GM12892 (cell line): ENCODE results near the gene KRT72.

Experiments used
- DNase-seq: peaks from one replicate; pipeline ENCODE4 v3.0.0; 2011; ENCODE audit not compliant: insufficient read length
- FAIRE-seq: peaks from 2 replicates; lab custom pipeline; 2011; peaks lifted over from hg19 to GRCh38; lab: Jason Lieb, UNC
- POLR2A ChIP-seq: IDR thresholded peaks from 2 replicates; pipeline ENCODE4 v1.6.1; 2011; ENCODE audit warnings: low read depth, low read length, control low read depth
- POLR2AphosphoS5 ChIP-seq: IDR thresholded peaks from 2 replicates; pipeline ENCODE4 v1.6.1; 2011; ENCODE audit warnings: low read depth, low read length, control low read depth
- TAF1 ChIP-seq: IDR thresholded peaks from 2 replicates; pipeline ENCODE4 v1.6.1; 2011; ENCODE audit warnings: low read depth, mild to moderate bottlenecking, control low read depth, low read length, borderline replicate concordance

Gene KRT72

DNA sequence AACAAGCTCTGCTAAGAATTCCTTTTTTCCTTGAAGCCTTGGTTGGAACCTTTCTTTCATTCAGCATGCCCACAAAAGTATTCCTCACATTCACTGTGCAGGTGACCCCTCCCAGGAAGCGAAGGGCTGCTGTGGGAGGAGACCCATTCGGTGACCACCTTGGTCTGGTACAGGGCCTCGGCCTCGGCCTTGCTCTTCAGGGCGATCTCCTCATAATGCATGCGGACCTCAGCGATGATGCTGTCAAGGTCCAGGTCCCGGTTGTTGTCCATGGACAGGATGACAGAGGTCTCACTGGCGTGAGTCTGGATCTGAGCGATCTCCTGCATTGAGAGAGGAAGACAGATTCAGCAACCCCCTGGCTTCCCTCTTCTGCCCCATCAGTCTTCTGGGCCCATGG lies 30.8 kb downstream of the KRT72 start:
- FAIRE-seq (no peak), DNase-seq (no peak)
- no peak for TF ChIP-seq POLR2A

GRCh38 chr12:52568111-52568510 lies 33.2 kb downstream of the KRT72 start:
- TF ChIP-seq TAF1 (no peak), POLR2A (no peak), POLR2AphosphoS5 (no peak)
- DNase-seq (no peak), FAIRE-seq (no peak)

- TF ChIP-seq TAF1: no peak
- TF ChIP-seq POLR2A: no peak
- no peak for TF ChIP-seq POLR2AphosphoS5
Measured at GRCh38 chr12:52566847-52567291, 34.4 kb downstream of the KRT72 start.

GRCh38 chr12:52564582-52564981 lies 36.7 kb downstream of the KRT72 start:
- FAIRE-seq (no peak), DNase-seq (no peak)
- TF ChIP-seq POLR2AphosphoS5 (no peak), TAF1 (no peak), POLR2A (no peak)

More at GRCh38 chr12:52566847-52567291, 34.4 kb downstream of the KRT72 start:
- FAIRE-seq: no peak
- no peak for DNase-seq

DNA sequence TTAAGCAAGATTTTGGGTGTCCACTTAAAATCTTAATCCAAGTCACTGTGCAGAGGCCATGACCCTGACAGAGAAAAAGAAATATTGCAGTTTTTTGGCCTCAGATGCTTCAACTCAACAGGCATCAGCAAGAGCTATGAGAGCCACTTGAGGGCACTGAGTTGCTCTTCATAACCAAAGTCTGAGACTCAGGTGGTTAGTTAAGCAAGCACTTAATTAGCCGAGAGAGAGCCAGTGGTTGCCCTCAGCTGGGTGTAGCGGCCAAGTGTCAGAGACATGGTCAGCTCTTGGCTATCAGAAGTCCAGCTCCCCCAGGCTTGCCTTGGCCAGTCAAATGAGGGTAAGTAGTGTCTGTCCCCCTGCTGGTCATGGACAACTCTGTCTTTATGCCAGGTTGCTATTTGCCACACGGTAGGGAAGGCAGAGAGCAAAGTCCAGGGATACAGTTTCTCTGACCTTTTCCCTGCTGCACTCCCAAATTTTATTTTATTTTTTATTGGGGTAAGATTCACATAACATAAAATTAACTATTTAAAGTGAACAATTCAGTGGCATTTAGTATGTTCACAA lies 39.3 kb downstream of the KRT72 start:
- no peak for TF ChIP-seq POLR2A
- no peak for TF ChIP-seq TAF1
- TF ChIP-seq POLR2AphosphoS5: no peak
- DNase-seq (no peak), FAIRE-seq (no peak)

- no peak for FAIRE-seq
- no peak for TF ChIP-seq POLR2A
- TF ChIP-seq TAF1: no peak
- TF ChIP-seq POLR2AphosphoS5: no peak
- DNase-seq: no peak
Measured at GRCh38 chr12:52559979-52560378, 41.3 kb downstream of the KRT72 start.

DNA sequence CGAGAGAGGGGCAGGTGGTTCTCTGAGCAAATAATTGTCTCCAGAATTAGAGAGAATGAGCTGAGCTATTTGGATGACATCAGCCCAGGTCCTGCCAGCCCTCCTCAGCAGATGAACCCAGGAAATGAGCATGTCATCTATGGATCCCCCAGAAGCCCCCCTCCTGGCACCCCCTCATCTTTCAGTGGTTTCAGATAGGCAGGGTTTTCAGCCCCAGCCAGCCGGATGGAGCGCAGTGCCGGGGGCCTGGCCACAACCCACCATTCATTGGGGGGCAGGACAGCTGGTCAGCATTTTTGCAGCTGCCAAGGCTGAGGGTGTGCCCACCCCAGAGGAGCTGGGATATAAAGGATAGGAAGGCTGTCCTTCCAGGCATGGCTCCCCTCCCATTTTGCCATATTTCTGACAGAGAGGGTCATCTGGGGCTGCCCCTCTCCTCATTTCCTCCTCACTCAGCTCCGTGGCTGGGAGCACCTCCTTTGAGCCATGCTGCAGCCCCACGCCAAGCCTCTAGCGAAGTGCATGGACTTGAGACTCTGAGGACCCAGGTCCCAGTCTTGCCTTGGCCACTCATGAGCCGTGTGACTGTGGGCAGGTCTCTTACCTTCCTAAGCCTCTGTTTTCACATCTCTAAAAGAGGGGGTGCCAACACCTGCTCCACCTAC lies 42.4 kb downstream of the KRT72 start:
- FAIRE-seq (no peak), DNase-seq (no peak)
- TF ChIP-seq TAF1 (no peak), POLR2A (no peak), POLR2AphosphoS5 (no peak)

- DNase-seq (no peak), FAIRE-seq (no peak)
- no peak for TF ChIP-seq TAF1
- no peak for TF ChIP-seq POLR2A
- no peak for TF ChIP-seq POLR2AphosphoS5
Measured at GRCh38 chr12:52557476-52557875, 43.8 kb downstream of the KRT72 start.

GRCh38 chr12:52555577-52555976 lies 45.7 kb downstream of the KRT72 start:
- TF ChIP-seq TAF1 (no peak), POLR2AphosphoS5 (no peak), POLR2A (no peak)
- no peak for FAIRE-seq

DNA sequence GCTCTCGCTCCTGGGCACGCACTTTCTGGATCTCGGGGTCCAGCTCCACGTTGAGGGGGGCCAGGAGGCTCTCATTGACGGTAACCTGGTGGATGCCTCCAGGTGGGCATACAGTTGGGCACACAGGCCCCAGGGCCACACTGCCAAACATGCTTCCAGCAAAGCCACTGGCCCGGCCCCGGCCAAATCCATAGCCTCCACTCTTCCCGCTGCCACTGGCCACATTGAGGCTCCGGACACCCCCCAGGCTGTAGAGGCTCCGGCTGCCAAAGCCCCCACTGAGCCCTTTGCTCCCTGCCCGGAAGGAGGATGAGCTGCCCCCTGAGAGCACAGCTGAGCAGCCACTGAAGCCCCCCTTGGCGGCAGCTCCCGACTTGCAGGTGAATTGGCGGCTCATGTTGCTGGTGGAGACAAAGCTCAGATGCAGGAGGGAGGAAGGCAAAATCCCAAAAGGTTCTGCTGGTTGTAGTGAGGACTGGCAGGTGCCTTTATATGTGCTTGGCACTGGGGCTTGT lies 48.5 kb downstream of the KRT72 start, which contains the start of gene KRT71:
Gene KRT71 (minus strand): TSS at position 465 of the 515 bp plus-strand sequence. CDS start 68 bp downstream, at position 397.
- DNase-seq (no peak), FAIRE-seq (no peak)
- TF ChIP-seq TAF1: no peak
- no peak for TF ChIP-seq POLR2A
- TF ChIP-seq POLR2AphosphoS5: no peak

More at GRCh38 chr12:52555577-52555976, 45.7 kb downstream of the KRT72 start:
- no peak for DNase-seq

GRCh38 chr12:52552055-52552454 lies 49.2 kb downstream of the KRT72 start:
- FAIRE-seq (no peak), DNase-seq (no peak)
- TF ChIP-seq TAF1: no peak
- TF ChIP-seq POLR2A: no peak
- no peak for TF ChIP-seq POLR2AphosphoS5
